Esophagus muscularis mucosa (tissue), 4 donors: ENCODE measurements around the gene CD99. TPM values are rescaled to one million over a fixed set of nuclear protein-coding genes. Genes with fewer than 3 reads are reported as not detected.

ENCODE experiments used
- DNase-seq: peaks from one replicate; pipeline ENCODE4 v3.0.0-alpha.2; 2017; ENCODE audit errors: extremely low spot score
- H3K27ac ChIP-seq, 4 donors: fragments of 200-600 bp; sonication (generic); replicated peaks in 1 of 4; 1 replicate in 3 of 4; 2 replicates in 1 of 4; pipeline ENCODE4 v1.5.1; 2016 to 2019; ENCODE audit warnings: mild to moderate bottlenecking in 1 of 4
- H3K27me3 ChIP-seq, 4 donors: fragments of 200-600 bp; sonication (generic); one replicate each; pipeline versions ENCODE4 v1.5.1 to v1.6.0; 2016 to 2019
- H3K36me3 ChIP-seq, 4 donors: fragments of 200-600 bp; sonication (generic); one replicate each; pipeline ENCODE4 v1.5.1; 2016 to 2019
- H3K4me1 ChIP-seq, 4 donors: fragments of 200-600 bp; sonication (generic); one replicate each; pipeline ENCODE4 v1.5.1; 2016 to 2019
- H3K4me3 ChIP-seq, 4 donors: fragments of 200-600 bp; sonication (generic); 1 replicate in 2 of 4; 2 replicates in 2 of 4; pipeline ENCODE4 v1.5.1; 2016 to 2019; ENCODE audit warnings: mild to moderate bottlenecking in 4 of 4, moderate library complexity in 1 of 4
- H3K9me3 ChIP-seq, 4 donors: fragments of 200-600 bp; sonication (generic); 1 replicate in 3 of 4; 2 replicates in 1 of 4; pipeline ENCODE4 v1.5.1; 2016 to 2019
- CTCF ChIP-seq, 3 experiments: fragments of 200-600 bp in 2 of 3; fragments of 450-650 bp in 1 of 3; sonication (generic) in 2 of 3; IDR thresholded peaks; one replicate each; pipeline ENCODE4 v1.5.1; 2017 to 2019; ENCODE audit warnings: antibody characterized with exemption in 3 of 3, mild to moderate bottlenecking in 2 of 3, moderate library complexity in 1 of 3
- EP300 ChIP-seq: sonication (generic); formaldehyde crosslinking; IDR thresholded peaks from one replicate; pipeline ENCODE4 v1.6.1; 2017; ENCODE audit warnings: antibody characterized with exemption
- POLR2A ChIP-seq: fragments of 450-650 bp; IDR thresholded peaks from one replicate; pipeline ENCODE4 v1.6.1; 2017; ENCODE audit warnings: antibody characterized with exemption, moderate library complexity, mild to moderate bottlenecking, low read depth
- POLR2AphosphoS5 ChIP-seq, 2 donors: sonication (generic); formaldehyde crosslinking; IDR thresholded peaks; one replicate each; pipeline ENCODE4 v1.6.1; 2017; ENCODE audit warnings: antibody characterized with exemption in 2 of 2
- WGBS: methylation state at CpG from one replicate; pipeline ENCODE4 v1.1.5; 2018; 5-methylcytosine and 5-hydroxymethylcytosine counted together
- intact Hi-C: fragments of 100-400 bp; cut with DNase I; formaldehyde crosslinking; loops from one replicate; pipeline ENCODE4 v1.15.1; 2023
- total RNA-seq, 4 donors: library from RNA; depleted of rRNA; stranded (reverse); fragments of >200 nt; gene quantifications; one replicate each; pipeline versions ENCODE4 v1.1.0 to v1.2.1, GENCODE V29; 2016

The CD99 gene
- total RNA-seq, 4 donors from 2014 or later = 311 to 469 (median 376) TPM

GRCh38 chrX:2662586-2662985 is 28.5 kb upstream of the CD99 start:
- H3K36me3 ChIP-seq = no peaks in the 10 kb centered on the region
- H3K4me1 ChIP-seq = peaks cover 0 to 7% (median 0%) of the 10 kb centered on the region in 4 donors
- no peak overlapping the region for H3K27ac ChIP-seq
- H3K27me3 ChIP-seq = no peaks in the 10 kb centered on the region
- WGBS = 62% methylated on average over 3 of the region's 5 CpGs
- H3K4me3 ChIP-seq = no peak overlapping the region
- DNase-seq = no peak
- H3K9me3 ChIP-seq = no peaks in the 10 kb centered on the region
- TF ChIP-seq EP300 (no peak), POLR2AphosphoS5 (IDR thresholded peaks at IDR 0.05) (no peak), POLR2A (no peak), CTCF (IDR thresholded peaks at IDR 0.05) (no peak)
- intact Hi-C loops = no loop called here

- WGBS = 56% methylated on average over 10 of the region's 10 CpGs
- Histone ChIP-seq H3K36me3 (no peaks in the 10 kb centered on the region), H3K4me3 (no peak overlapping the region), H3K4me1 (peaks cover 0 to 7% (median 0%) of the 10 kb centered on the region in 4 donors), H3K27ac (peak overlapping the region in 1 of 4 donors; percentile 51), H3K27me3 (no peaks in the 10 kb centered on the region), H3K9me3 (no peaks in the 10 kb centered on the region)
- TF ChIP-seq EP300 (no peak), POLR2A (no peak), POLR2AphosphoS5 (IDR thresholded peaks at IDR 0.05) (no peak), CTCF (IDR thresholded peaks at IDR 0.05) (no peak)
- DNase-seq = no peak
- intact Hi-C loops = no loop called here
Observed at GRCh38 chrX:2664502-2664901, 26.6 kb upstream of the CD99 start.

- TF ChIP-seq POLR2A = no peak
- no peak for TF ChIP-seq EP300
- WGBS = 72% methylated on average over 7 of the region's 7 CpGs
- Histone ChIP-seq H3K9me3 (no peaks in the 10 kb centered on the region), H3K4me3 (no peak overlapping the region), H3K4me1 (peaks cover 0 to 7% (median 0%) of the 10 kb centered on the region in 4 donors), H3K27ac (no peak overlapping the region), H3K36me3 (no peaks in the 10 kb centered on the region), H3K27me3 (no peaks in the 10 kb centered on the region)
- no peak for DNase-seq
- intact Hi-C loops = no loop called here
Observed at GRCh38 chrX:2665387-2666304, 25.4 kb upstream of the CD99 start.

- WGBS = 93% methylated on average over 2 of the region's 2 CpGs
- Histone ChIP-seq H3K27ac (no peak overlapping the region), H3K4me3 (no peak overlapping the region), H3K36me3 (no peaks in the 10 kb centered on the region), H3K4me1 (peaks cover 0 to 7% (median 0%) of the 10 kb centered on the region in 4 donors), H3K27me3 (no peaks in the 10 kb centered on the region), H3K9me3 (no peaks in the 10 kb centered on the region)
- TF ChIP-seq CTCF (IDR thresholded peaks at IDR 0.05) = no peak
- intact Hi-C loops = no loop called here
- DNase-seq = no peak
Observed at GRCh38 chrX:2666491-2666890, 24.6 kb upstream of the CD99 start.

GRCh38 chrX:2670978-2671377 is 20.1 kb upstream of the CD99 start:
- DNase-seq = no peak
- TF ChIP-seq CTCF (IDR thresholded peaks at IDR 0.05) = no peak
- no peak for TF ChIP-seq POLR2AphosphoS5 (IDR thresholded peaks at IDR 0.05)
- TF ChIP-seq POLR2A = no peak
- TF ChIP-seq EP300 = no peak
- Histone ChIP-seq H3K36me3 (no peaks in the 10 kb centered on the region), H3K27me3 (no peaks in the 10 kb centered on the region), H3K4me3 (no peak overlapping the region), H3K27ac (no peak overlapping the region), H3K4me1 (no peaks in the 10 kb centered on the region), H3K9me3 (no peaks in the 10 kb centered on the region)
- intact Hi-C loops = no loop called here
- 59% methylated on average over 4 of the region's 4 CpGs for WGBS
